Keratinocyte (primary cell): ENCODE measurements around the gene DBNL.
"Not testable (repeated sequence)": the region's sequence is repeated elsewhere in the genome, so short reads cannot be mapped to it uniquely, and the experiment has no call there.

ENCODE experiments used
- CTCF ChIP-seq, 3 experiments: IDR thresholded peaks in 1 of 3; conservative IDR thresholded peaks in 1 of 3; optimal IDR thresholded peaks in 1 of 3; 2 replicates in 2 of 3; 3 replicates in 1 of 3; pipeline versions ENCODE3 to v1.5.1; 2011; ENCODE audit warnings: low read length in 3 of 3, mild to moderate bottlenecking in 3 of 3, moderate library complexity in 2 of 3, control low read depth in 1 of 3, inconsistent platforms in 1 of 3; ENCODE audit not compliant: insufficient read depth in 2 of 3; ENCODE audit errors: extremely low read depth in 1 of 3
- EZH2 ChIP-seq: IDR thresholded peaks from one replicate; pipeline ENCODE4 v1.6.1; 2012; ENCODE audit warnings: inconsistent platforms, mild to moderate bottlenecking, low read length, moderate library complexity

- TF ChIP-seq CTCF (optimal IDR thresholded peaks at IDR 0.05 in 1 of 3, IDR thresholded peaks at IDR 0.05 in 1 of 3, conservative IDR thresholded peaks at IDR 0.05 in 1 of 3; ENCODE audit: extremely low read depth in 1 of 3, insufficient read depth in 2 of 3, low read length in 3 of 3); EZH2: not testable (repeated sequence)
These were observed 5.4 kb upstream of the DBNL start for GRCh38 chr7:44038961-44039558.
